Peyer's patch (tissue), 4 donors: Measurements from ENCODE around the gene BUD23.

Source experiments
- CTCF ChIP-seq, 6 experiments: fragments of 450-650 bp in 4 of 6; fragments of 200-600 bp in 2 of 6; sonication (generic) in 1 of 6; IDR thresholded peaks; one replicate each; pipeline ENCODE4 v1.5.1; 2017 to 2019; ENCODE audit warnings: antibody characterized with exemption in 6 of 6, mild to moderate bottlenecking in 3 of 6, moderate library complexity in 1 of 6
- POLR2A ChIP-seq, 2 donors: fragments of 450-650 bp; IDR thresholded peaks; one replicate each; pipeline ENCODE4 v1.5.1; 2017; ENCODE audit warnings: antibody characterized with exemption in 2 of 2, mild to moderate bottlenecking in 2 of 2, moderate library complexity in 2 of 2

GRCh38 chr7:73652541-73652949 lies 30.9 kb upstream of the BUD23 start:
- TF ChIP-seq CTCF (IDR thresholded peaks at IDR 0.05) (peak in 1 of 6 experiments; percentile 14), POLR2A (IDR thresholded peaks at IDR 0.05) (peak in 1 of 2 donors; percentile 29)
